Measurements from ENCODE around the gene CEP295NL. TPM values are rescaled to one million over a fixed set of nuclear protein-coding genes. Genes with fewer than 3 reads are reported as not detected.
"Not testable (repeated sequence)": the region's sequence is repeated elsewhere in the genome, so short reads cannot be mapped to it uniquely, and the experiment has no call there.

Gene CEP295NL
- total and polyA plus RNA-seq, 10 donors = 0.03 to 19.3 (median 9.0) TPM

DNA sequence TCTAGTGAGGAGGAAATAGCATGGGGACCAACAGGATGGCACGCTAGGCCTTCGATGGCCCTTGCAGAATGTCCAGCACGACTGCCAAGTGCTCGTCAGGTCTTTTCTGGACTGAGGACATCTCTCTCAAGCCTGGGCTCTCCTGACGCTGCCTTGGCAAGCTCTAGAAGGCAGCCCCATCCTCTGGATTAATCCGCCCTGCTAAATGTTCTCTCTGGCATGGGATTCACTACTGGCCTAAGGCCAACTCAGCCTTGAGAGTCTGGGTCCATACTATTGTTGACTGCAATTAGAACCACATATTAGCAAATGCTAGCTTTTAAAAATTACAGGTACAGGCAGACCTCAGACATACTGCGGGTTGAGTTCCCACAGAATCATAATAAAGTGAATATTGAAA lies 2.5 kb upstream of the CEP295NL start:
- H3K4me3 ChIP-seq = no peak overlapping the region
- WGBS, 5 donors = 70 to 91% (median 85%) methylated on average over 7 of the region's 7 CpGs
- H3K4me1 ChIP-seq = peaks cover 0 to 67% (median 27%) of the 10 kb centered on the region in 6 donors
- H3K9me3 ChIP-seq = no peaks in the 10 kb centered on the region
- DNase-seq = no peak
- intact Hi-C loops (cut with DNase I; ENCODE audit: low total_unique reads) = no loop called here
- TF ChIP-seq POLR2A (IDR thresholded peaks at IDR 0.05) (no peak), POLR2AphosphoS5 (IDR thresholded peaks at IDR 0.05) (no peak), CTCF (IDR thresholded peaks at IDR 0.05 in 8 of 11, conservative IDR thresholded peaks at IDR 0.05 in 3 of 11) (no peak)
- H3K27me3 ChIP-seq (replicated peaks in 1 of 7) = no peaks in the 10 kb centered on the region
- H3K36me3 ChIP-seq = peaks cover 0 to 45% (median 4%) of the 10 kb centered on the region in 6 donors
- H3K27ac ChIP-seq = no peak overlapping the region

DNA sequence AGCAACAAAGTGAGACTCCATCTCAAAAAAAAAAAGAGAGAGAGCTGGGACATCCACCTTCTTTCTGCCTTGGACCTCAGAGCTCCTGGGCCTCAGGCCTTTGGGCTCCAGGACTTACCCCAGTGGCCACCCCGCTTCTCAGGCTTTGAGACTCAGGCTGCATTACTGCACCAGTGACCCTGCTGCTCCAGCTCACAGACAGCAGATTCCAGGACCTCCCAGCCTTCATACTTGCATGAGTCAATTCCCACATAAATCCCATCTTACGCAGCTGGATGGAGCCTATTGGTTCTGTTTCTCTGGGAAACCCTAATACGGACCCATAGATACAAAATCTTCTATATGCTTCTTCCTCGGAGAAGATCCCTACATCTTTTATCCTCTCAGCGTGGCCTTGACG lies 2.1 kb upstream of the CEP295NL start:
- Histone ChIP-seq H3K27ac (no peak overlapping the region), H3K36me3 (peaks cover 0 to 49% (median 4%) of the 10 kb centered on the region in 6 donors), H3K4me1 (peaks cover 0 to 63% (median 24%) of the 10 kb centered on the region in 6 donors), H3K27me3 (replicated peaks in 1 of 7) (no peaks in the 10 kb centered on the region), H3K4me3 (no peak overlapping the region), H3K9me3 (no peaks in the 10 kb centered on the region)
- 64 to 85% (median 81%) methylated on average over 6 of the region's 6 CpGs for WGBS, 5 donors
- no peak for TF ChIP-seq POLR2A (IDR thresholded peaks at IDR 0.05)
- no peak for TF ChIP-seq CTCF (IDR thresholded peaks at IDR 0.05 in 8 of 11, conservative IDR thresholded peaks at IDR 0.05 in 3 of 11)
- no peak for TF ChIP-seq POLR2AphosphoS5 (IDR thresholded peaks at IDR 0.05)
- intact Hi-C loops (cut with DNase I; ENCODE audit: low total_unique reads) = no loop called here
- no peak for DNase-seq

- peaks cover 0 to 64% (median 25%) of the 10 kb centered on the region in 6 donors for H3K4me1 ChIP-seq
- TF ChIP-seq POLR2AphosphoS5 (IDR thresholded peaks at IDR 0.05) (no peak), POLR2A (IDR thresholded peaks at IDR 0.05) (no peak), CTCF (IDR thresholded peaks at IDR 0.05 in 8 of 11, conservative IDR thresholded peaks at IDR 0.05 in 3 of 11) (no peak)
- H3K36me3 ChIP-seq = peaks cover 0 to 56% (median 4%) of the 10 kb centered on the region in 6 donors
- H3K4me3 ChIP-seq = no peak overlapping the region
- no peak overlapping the region for H3K27ac ChIP-seq
- intact Hi-C loops (cut with DNase I; ENCODE audit: low total_unique reads) = no loop called here
- no peaks in the 10 kb centered on the region for H3K9me3 ChIP-seq
- no peaks in the 10 kb centered on the region for H3K27me3 ChIP-seq (replicated peaks in 1 of 7)
- no peak for DNase-seq
- 81 to 89% (median 88%) methylated on average over 9 of the region's 9 CpGs for WGBS, 5 donors
Measured at GRCh38 chr17:78904371-78904770, 1.4 kb upstream of the CEP295NL start.

DNA sequence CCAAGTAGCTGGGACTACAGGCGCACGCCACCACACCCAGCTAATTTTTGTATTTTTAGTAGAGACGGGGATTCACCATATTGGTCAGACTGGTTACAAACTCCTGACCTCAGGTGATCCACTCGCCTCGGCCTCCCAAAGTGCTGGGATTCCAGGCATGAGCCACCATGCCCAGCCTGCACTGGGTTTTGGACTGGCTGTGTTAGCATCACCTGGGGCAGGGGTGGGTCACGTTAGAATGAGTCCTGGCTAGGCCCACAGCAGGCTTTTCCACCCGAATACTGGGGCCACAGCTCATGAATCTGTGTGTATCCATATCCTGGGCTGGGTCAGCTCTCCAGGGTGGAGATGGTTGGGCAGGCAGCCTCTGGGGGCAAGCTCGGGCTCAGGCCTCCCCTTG lies 770 bp downstream of the CEP295NL start:
- intact Hi-C loops (cut with DNase I; ENCODE audit: low total_unique reads) = not testable (repeated sequence)

GRCh38 chr17:78901806-78902205 lies 1.2 kb downstream of the CEP295NL start:
- Histone ChIP-seq H3K4me1 (peaks cover 4 to 73% (median 37%) of the 10 kb centered on the region in 6 donors), H3K36me3 (peaks cover 0 to 76% (median 4%) of the 10 kb centered on the region in 6 donors), H3K4me3 (no peak overlapping the region), H3K9me3 (no peaks in the 10 kb centered on the region), H3K27me3 (replicated peaks in 1 of 7) (no peaks in the 10 kb centered on the region), H3K27ac (peak overlapping the region in 1 of 8 donors; percentile 5)
- WGBS, 5 donors = 90 to 95% (median 91%) methylated on average over 10 of the region's 10 CpGs
- intact Hi-C loops (cut with DNase I; ENCODE audit: low total_unique reads) = no loop called here
- no peak for DNase-seq
- TF ChIP-seq CTCF (IDR thresholded peaks at IDR 0.05 in 8 of 11, conservative IDR thresholded peaks at IDR 0.05 in 3 of 11) (no peak), POLR2AphosphoS5 (IDR thresholded peaks at IDR 0.05) (no peak), POLR2A (IDR thresholded peaks at IDR 0.05) (no peak)

More for the DNA sequence above, 770 bp downstream of the CEP295NL start:
- WGBS, 5 donors = 80 to 98% (median 92%) methylated on average over 7 to 8 of the region's 8 CpGs
- peak overlapping the region in 1 of 8 donors; percentile 5 for H3K27ac ChIP-seq
- not testable (repeated sequence) for H3K27me3 ChIP-seq (replicated peaks in 1 of 7); H3K4me3 ChIP-seq; H3K9me3 ChIP-seq; DNase-seq
- H3K4me1 ChIP-seq = peaks cover 0 to 69% (median 33%) of the 10 kb centered on the region in 6 donors
- H3K36me3 ChIP-seq = peaks cover 0 to 71% (median 4%) of the 10 kb centered on the region in 6 donors

All from spleen (tissue), 11 donors.